IMR-90 (cell line): ENCODE measurements around the gene GFY. TPM values are rescaled to one million over a fixed set of nuclear protein-coding genes. Genes with fewer than 3 reads are reported as not detected.

ENCODE experiments used
- ATAC-seq: fragments of 200-7000 bp; cut with Tn5 transposase; 2 replicates; pipeline ENCODE4 v1.9.1; 2020; ENCODE audit warnings: low read depth, mild to moderate bottlenecking, moderate library complexity
- BruUV-seq: library from RNA; stranded (reverse); fragments of 400-500 nt; replicated peaks from 2 replicates; lab custom pipeline; 2021; lab: Mats Ljungman, UMichigan
- CTCF ChIA-PET: fragments of 300-600 bp; formaldehyde crosslinking; extraction: SDS; loops from one replicate; lab custom pipeline; 2021; ENCODE audit warnings: antibody characterized with exemption; lab: Yijun Ruan, JAX
- POLR2A ChIA-PET: fragments of 300-600 bp; sonication (Branson Sonifier 250); formaldehyde crosslinking; loops from one replicate; lab custom pipeline; 2022; ENCODE audit warnings: antibody characterized with exemption; ENCODE audit not compliant: unreplicated experiment; lab: Charles Lee
- DNase-seq: peaks from one replicate; pipeline ENCODE4 v3.0.0; 2013
- H2AFZ ChIP-seq: replicated peaks from 2 replicates; pipeline ENCODE3; 2013; ENCODE audit warnings: low read length, mild to moderate bottlenecking; ENCODE audit not compliant: poor library complexity
- H2AK5ac ChIP-seq: 2 replicates; pipeline ENCODE4 v1.6.1; 2013; ENCODE audit warnings: low read depth, low read length, inconsistent platforms
- H2AK9ac ChIP-seq: replicated peaks from 2 replicates; pipeline ENCODE3; 2013; ENCODE audit warnings: mild to moderate bottlenecking, low read depth, low read length, moderate library complexity; ENCODE audit not compliant: poor library complexity
- H2BK120ac ChIP-seq: 2 replicates; pipeline ENCODE4 v1.6.1; 2013; ENCODE audit warnings: low read depth, low read length, inconsistent platforms
- H2BK15ac ChIP-seq: 3 replicates; pipeline ENCODE4 v1.6.1; 2013; ENCODE audit warnings: low read depth, low read length, inconsistent platforms
- H2BK20ac ChIP-seq: 2 replicates; pipeline ENCODE4 v1.6.1; 2013; ENCODE audit warnings: low read depth, mild to moderate bottlenecking, inconsistent platforms, low read length, moderate library complexity
- H2BK5ac ChIP-seq: 2 replicates; pipeline ENCODE4 v1.6.1; 2013; ENCODE audit warnings: mild to moderate bottlenecking, low read depth, low read length, inconsistent platforms; ENCODE audit not compliant: poor library complexity, severe bottlenecking
- H3K14ac ChIP-seq: replicated peaks from 2 replicates; pipeline ENCODE4 v1.6.1; 2013; ENCODE audit warnings: low read depth, low read length, inconsistent platforms
- H3K18ac ChIP-seq: 2 replicates; pipeline ENCODE4 v1.6.1; 2013; ENCODE audit warnings: low read depth, low read length, control low read depth
- H3K23ac ChIP-seq: 2 replicates; pipeline ENCODE4 v1.6.1; 2013; ENCODE audit warnings: low read depth, low read length, inconsistent platforms
- H3K27ac ChIP-seq: 2 replicates; pipeline ENCODE4 v1.5.1; 2013; ENCODE audit warnings: mild to moderate bottlenecking, control low read depth, low read length; ENCODE audit not compliant: insufficient read depth
- H3K27me3 ChIP-seq: 2 replicates; pipeline ENCODE4 v1.6.1; 2013; ENCODE audit warnings: low read length; ENCODE audit not compliant: control insufficient read depth, insufficient read depth
- H3K36me3 ChIP-seq: 2 replicates; pipeline ENCODE4 v1.6.1; 2013; ENCODE audit warnings: low read length, mixed read lengths; ENCODE audit not compliant: control insufficient read depth, insufficient read depth
- H3K4ac ChIP-seq: 2 replicates; pipeline ENCODE4 v1.6.1; 2013; ENCODE audit warnings: low read depth, low read length, inconsistent platforms
- H3K4me1 ChIP-seq: 2 replicates; pipeline ENCODE4 v1.6.1; 2013; ENCODE audit warnings: low read length, mixed read lengths; ENCODE audit not compliant: control insufficient read depth, insufficient read depth
- H3K4me2 ChIP-seq: 2 replicates; pipeline ENCODE4 v1.6.1; 2013; ENCODE audit warnings: low read depth, mild to moderate bottlenecking, control low read depth, low read length, moderate library complexity
- H3K4me3 ChIP-seq: 2 replicates; pipeline ENCODE4 v1.5.1; 2013; ENCODE audit warnings: low read depth, mild to moderate bottlenecking, control low read depth, low read length, moderate library complexity; ENCODE audit not compliant: insufficient read depth
- H3K56ac ChIP-seq: 2 replicates; pipeline ENCODE4 v1.6.1; 2013; ENCODE audit warnings: low read length, inconsistent platforms; ENCODE audit not compliant: insufficient read depth; ENCODE audit errors: extremely low read depth
- H3K79me1 ChIP-seq, 2 experiments: 2 replicates each; pipeline ENCODE4 v1.6.1; 2013; ENCODE audit warnings: low read length in 2 of 2, inconsistent platforms in 1 of 2, low read depth in 1 of 2
- H3K9ac ChIP-seq: 2 replicates; pipeline ENCODE4 v1.6.1; 2013; ENCODE audit warnings: low read depth, low read length, control low read depth
- H3K9me1 ChIP-seq: 2 replicates; pipeline ENCODE4 v1.6.1; 2013; ENCODE audit warnings: low read length, inconsistent platforms; ENCODE audit not compliant: insufficient read depth
- H3K9me3 ChIP-seq: 2 replicates; pipeline ENCODE4 v1.6.1; 2013; ENCODE audit warnings: low read length; ENCODE audit not compliant: control insufficient read depth, insufficient read depth
- H4K20me1 ChIP-seq: 2 replicates; pipeline ENCODE4 v1.6.1; 2013; ENCODE audit warnings: low read length, inconsistent platforms; ENCODE audit not compliant: insufficient read depth
- H4K5ac ChIP-seq: 2 replicates; pipeline ENCODE4 v1.6.1; 2013; ENCODE audit warnings: mild to moderate bottlenecking, low read depth, low read length, control low read depth
- H4K8ac ChIP-seq, 2 experiments: 2 replicates each; pipeline ENCODE4 v1.6.1; 2013; ENCODE audit warnings: low read depth in 2 of 2, low read length in 2 of 2, control low read depth in 1 of 2, inconsistent platforms in 1 of 2
- H4K91ac ChIP-seq: 2 replicates; pipeline ENCODE4 v1.6.1; 2013; ENCODE audit warnings: low read depth, low read length, inconsistent platforms; ENCODE audit not compliant: insufficient read depth
- BHLHE40 ChIP-seq: fragments of 150-350 bp; IDR thresholded peaks from 2 replicates; pipeline ENCODE4 v1.6.1; 2016; ENCODE audit warnings: mild to moderate bottlenecking, low read depth, low read length
- CEBPB ChIP-seq: IDR thresholded peaks from 2 replicates; pipeline ENCODE4 v1.6.1; 2012; ENCODE audit warnings: low read depth, low read length, improper control_type of control experiment
- CHD1 ChIP-seq: IDR thresholded peaks from 2 replicates; pipeline ENCODE4 v1.6.1; 2012; ENCODE audit warnings: low read depth, low read length, improper control_type of control experiment
- FOS ChIP-seq: fragments of 150-350 bp; IDR thresholded peaks from 2 replicates; pipeline ENCODE4 v1.6.1; 2016; ENCODE audit warnings: low read depth, low read length
- MAFK ChIP-seq: IDR thresholded peaks from 2 replicates; pipeline ENCODE4 v1.6.1; 2012; ENCODE audit warnings: low read depth, low read length, improper control_type of control experiment
- MAZ ChIP-seq: IDR thresholded peaks from 2 replicates; pipeline ENCODE4 v1.6.1; 2012; ENCODE audit warnings: low read depth, mild to moderate bottlenecking, low read length, improper control_type of control experiment, moderate library complexity, borderline replicate concordance
- MXI1 ChIP-seq: IDR thresholded peaks from 2 replicates; pipeline ENCODE4 v1.6.1; 2012; ENCODE audit warnings: low read depth, mild to moderate bottlenecking, low read length, moderate library complexity, borderline replicate concordance
- NFE2L2 ChIP-seq: fragments of 150-350 bp; IDR thresholded peaks from 2 replicates; pipeline ENCODE4 v1.6.1; 2016; ENCODE audit warnings: low read depth, mild to moderate bottlenecking, low read length
- POLR2A ChIP-seq: IDR thresholded peaks from 2 replicates; pipeline ENCODE4 v1.6.1; 2012; ENCODE audit warnings: mild to moderate bottlenecking, low read depth, low read length
- RAD21 ChIP-seq: IDR thresholded peaks from 2 replicates; pipeline ENCODE4 v1.6.1; 2012; ENCODE audit warnings: low read length, improper control_type of control experiment
- RFX5 ChIP-seq: IDR thresholded peaks from 2 replicates; pipeline ENCODE4 v1.8.0; 2012; ENCODE audit warnings: low read depth, mild to moderate bottlenecking, low read length, moderate library complexity
- WGBS, 2 experiments: methylation state at CpG; one replicate each; pipeline versions ENCODE4 v1.1.5 to v1.1.7; 2013; ENCODE audit warnings: missing lambda C conversion rate in 2 of 2; ENCODE audit not compliant: insufficient read length in 1 of 2; ENCODE audit errors: extremely low coverage in 2 of 2; 5-methylcytosine and 5-hydroxymethylcytosine counted together
- dilution Hi-C: fragments of 300-500 bp; cut with HindIII; formaldehyde crosslinking; loops from one replicate; pipeline ENCODE4 v1.14.3; 2018; ENCODE audit warnings: low sequenced_read_pairs; ENCODE audit not compliant: unreplicated experiment
- in situ Hi-C: fragments of 300-500 bp; cut with MboI; formaldehyde crosslinking; loops from 3 replicates; pipeline ENCODE4 v1.14.3; 2019; ENCODE audit warnings: low sequenced_read_pairs, inconsistent platforms, mixed read lengths
- intact Hi-C: fragments of 100-400 bp; cut with micrococcal nuclease; formaldehyde crosslinking; loops from 2 replicates; pipeline ENCODE4 v1.10.0; 2022
- polyA plus RNA-seq, 3 experiments: library from polyadenylated mRNA; depleted of rRNA; stranded (reverse); fragments of >200 nt; gene quantifications; 2 replicates each; pipeline ENCODE4 v1.2.3, GENCODE V29; 2012; ENCODE audit warnings: low replicate concordance in 1 of 3
- total RNA-seq: library from RNA; depleted of rRNA; stranded (reverse); fragments of >200 nt; gene quantifications from 2 replicates; pipeline ENCODE4 v1.2.3, GENCODE V29; 2012
- TF ChIP-seq, protein P1 (sequence below): fragments of 150-350 bp; IDR thresholded peaks from 2 replicates; pipeline ENCODE4 v1.6.1; 2017; ENCODE audit warnings: mild to moderate bottlenecking, antibody characterized with exemption, low read length, low read depth

The GFY gene
- total and polyA plus RNA-seq, 2 of the 4 experiments (the other 2 are of a cell fraction) = not detected

DNA sequence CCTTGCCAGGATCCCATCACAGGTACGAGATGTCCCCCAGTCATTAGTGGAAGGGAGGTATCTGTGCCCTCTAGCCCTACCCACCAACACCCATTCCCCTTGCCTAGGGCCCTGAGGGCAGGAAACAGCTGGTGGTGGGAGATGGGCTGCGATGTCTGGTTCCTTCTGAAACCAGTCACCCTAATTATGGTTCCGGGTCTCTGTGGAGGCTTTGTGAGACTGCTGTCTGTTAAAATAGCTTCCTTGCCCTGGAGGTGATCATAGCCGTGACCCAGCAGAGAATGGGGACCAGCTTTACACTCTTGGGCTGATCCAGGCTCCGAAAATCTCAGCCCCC is 33.3 kb downstream of the GFY start:
- H2BK120ac ChIP-seq = no peak overlapping the region
- no peak overlapping the region for H2BK15ac ChIP-seq
- BruUV-seq = no TSS peak
- H2BK20ac ChIP-seq = no peak overlapping the region
- H3K9me1 ChIP-seq = 0 out of 2 replicates have a peak, but pooled peaks cover 5% of the 10 kb centered on the region
- no peak overlapping the region for H2AK5ac ChIP-seq
- in situ Hi-C loops = no loop called here
- no peak overlapping the region for H4K5ac ChIP-seq
- H2AFZ ChIP-seq = no peak overlapping the region
- ATAC-seq (no peak), DNase-seq (no peak)
- H3K4me3 ChIP-seq = no peak overlapping the region
- dilution Hi-C loops = no loop called here
- no peak overlapping the region for H3K27ac ChIP-seq
- H4K91ac ChIP-seq = no peak overlapping the region
- no peaks in the 10 kb centered on the region for H4K20me1 ChIP-seq
- no peak overlapping the region for H4K8ac ChIP-seq
- H3K79me1 ChIP-seq = peaks cover 9 to 22% of the 10 kb centered on the region in 2 experiments; a peak in 3 of 4 replicates
- no peak overlapping the region for H2BK5ac ChIP-seq
- no peak overlapping the region for H3K23ac ChIP-seq
- no CpG with 5 or more reads among the region's 5 CpGs for WGBS, 2 experiments
- H3K56ac ChIP-seq = no peak overlapping the region
- no peaks in the 10 kb centered on the region for H3K27me3 ChIP-seq
- CTCF ChIA-PET = no interaction called here
- H3K4ac ChIP-seq = no peak overlapping the region
- H3K14ac ChIP-seq = no peak overlapping the region
- no peaks in the 10 kb centered on the region for H3K4me1 ChIP-seq
- no peak overlapping the region for H2AK9ac ChIP-seq
- H3K9me3 ChIP-seq = no peaks in the 10 kb centered on the region
- no peak overlapping the region for H3K9ac ChIP-seq
- H3K4me2 ChIP-seq = no peak overlapping the region
- intact Hi-C loops = no loop called here
- TF ChIP-seq MAZ = no peak
- no peak for TF ChIP-seq NFE2L2
- TF ChIP-seq MXI1 = no peak
- TF ChIP-seq POLR2A = no peak
- no peak for TF ChIP-seq CEBPB
- TF ChIP-seq CHD1 = no peak
- no peak for TF ChIP-seq RAD21
- no peak for TF ChIP-seq BHLHE40
- TF ChIP-seq, protein P1, sequence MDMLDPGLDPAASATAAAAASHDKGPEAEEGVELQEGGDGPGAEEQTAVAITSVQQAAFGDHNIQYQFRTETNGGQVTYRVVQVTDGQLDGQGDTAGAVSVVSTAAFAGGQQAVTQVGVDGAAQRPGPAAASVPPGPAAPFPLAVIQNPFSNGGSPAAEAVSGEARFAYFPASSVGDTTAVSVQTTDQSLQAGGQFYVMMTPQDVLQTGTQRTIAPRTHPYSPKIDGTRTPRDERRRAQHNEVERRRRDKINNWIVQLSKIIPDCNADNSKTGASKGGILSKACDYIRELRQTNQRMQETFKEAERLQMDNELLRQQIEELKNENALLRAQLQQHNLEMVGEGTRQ = no peak
- no peak for TF ChIP-seq RFX5
- no peak for TF ChIP-seq MAFK
- TF ChIP-seq FOS = no peak
- peaks cover 5% of the 10 kb centered on the region for H3K36me3 ChIP-seq
- POLR2A ChIA-PET = no interaction called here
- H3K18ac ChIP-seq = no peak overlapping the region
